GM21825 (cell line): ENCODE measurements around the gene SMIM35.

ENCODE experiments used
- ATAC-seq: cut with Tn5 transposase; IDR thresholded peaks from one replicate; pipeline ENCODE4 v1.9.1; 2021; ENCODE audit warnings: mild to moderate bottlenecking, moderate library complexity; ENCODE audit not compliant: unreplicated experiment

SMIM35 gene

DNA sequence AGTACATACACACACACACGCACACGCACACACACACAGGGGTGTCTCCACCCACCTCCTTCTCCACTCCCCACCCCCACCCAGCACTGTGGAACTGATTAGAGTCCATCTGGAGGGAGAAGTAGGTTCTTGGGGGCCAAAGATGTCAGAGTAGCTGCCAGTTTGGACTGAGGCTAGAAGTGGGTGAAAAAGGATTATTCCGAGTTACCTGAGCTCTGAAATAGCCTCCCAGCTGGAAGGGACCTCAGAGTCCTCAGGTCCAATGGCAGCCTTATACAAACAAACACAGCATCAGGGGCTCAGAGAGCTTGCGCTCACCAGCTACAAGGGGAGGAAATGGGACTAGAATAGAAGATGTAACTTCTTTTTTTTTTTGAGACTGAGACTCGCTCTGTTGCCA lies 79.7 kb downstream of the SMIM35 start:
- no peak for ATAC-seq

DNA sequence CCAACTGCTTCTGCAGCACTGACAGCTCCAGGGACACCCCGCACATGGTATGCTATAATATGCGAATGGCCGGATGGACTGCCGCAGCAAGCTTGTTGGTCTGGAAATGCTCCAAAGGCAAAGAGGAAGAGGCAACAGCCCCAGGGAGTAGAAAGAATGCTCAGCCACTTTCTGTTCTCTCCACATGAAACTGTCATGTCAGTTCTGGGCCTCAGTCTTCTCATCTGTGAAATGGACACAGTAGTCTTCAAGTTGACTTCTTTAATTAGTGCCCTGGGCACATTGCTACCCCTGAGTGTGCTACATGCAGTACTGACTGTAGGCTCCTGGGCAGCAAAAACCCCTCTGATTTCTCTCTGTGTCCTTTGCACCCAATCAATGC lies 80.6 kb downstream of the SMIM35 start:
- no peak for ATAC-seq

DNA sequence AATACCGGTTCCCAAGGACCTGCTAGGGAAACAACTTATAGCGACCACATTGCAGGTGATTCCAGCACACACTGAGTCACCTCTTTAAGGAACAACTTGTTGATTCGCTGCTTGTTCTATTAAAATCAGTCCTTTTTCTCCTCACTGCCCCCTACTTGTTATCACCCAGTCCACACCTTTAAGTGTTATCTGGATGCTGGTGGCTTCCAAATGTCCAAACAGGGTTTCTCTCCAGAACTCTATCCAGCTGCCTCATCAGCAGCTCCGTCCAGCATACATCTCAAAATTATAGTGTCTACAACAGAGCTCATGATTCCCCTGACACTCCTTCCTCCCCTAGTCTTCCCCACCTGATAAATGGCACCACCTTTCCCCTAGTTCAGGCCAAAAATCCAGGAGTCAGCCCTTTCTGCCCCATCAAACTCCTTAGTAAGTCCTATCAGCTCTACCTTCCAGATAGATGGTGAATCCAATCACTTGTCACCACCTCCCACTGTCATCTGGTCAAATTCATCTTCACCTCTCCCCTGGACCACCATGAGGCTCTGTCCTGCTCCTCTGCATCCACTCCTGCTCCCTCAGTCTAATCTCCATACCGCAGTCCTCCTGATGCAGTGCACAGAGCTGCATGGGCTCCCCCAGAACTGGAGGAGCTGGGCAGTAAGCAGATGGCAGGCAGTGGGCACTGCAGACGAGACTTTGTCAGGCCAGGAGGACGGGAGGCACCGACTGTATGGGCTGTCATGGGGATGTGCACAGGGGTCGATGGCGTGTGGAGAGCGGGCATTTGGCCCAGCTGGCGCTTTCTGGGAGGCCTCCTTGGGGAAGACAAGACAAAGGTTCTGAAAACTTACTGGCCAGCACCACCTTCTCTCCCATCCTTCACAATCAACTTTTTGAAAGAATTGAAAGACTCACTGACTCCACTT lies 81.3 kb downstream of the SMIM35 start:
- ATAC-seq, result no peak

DNA sequence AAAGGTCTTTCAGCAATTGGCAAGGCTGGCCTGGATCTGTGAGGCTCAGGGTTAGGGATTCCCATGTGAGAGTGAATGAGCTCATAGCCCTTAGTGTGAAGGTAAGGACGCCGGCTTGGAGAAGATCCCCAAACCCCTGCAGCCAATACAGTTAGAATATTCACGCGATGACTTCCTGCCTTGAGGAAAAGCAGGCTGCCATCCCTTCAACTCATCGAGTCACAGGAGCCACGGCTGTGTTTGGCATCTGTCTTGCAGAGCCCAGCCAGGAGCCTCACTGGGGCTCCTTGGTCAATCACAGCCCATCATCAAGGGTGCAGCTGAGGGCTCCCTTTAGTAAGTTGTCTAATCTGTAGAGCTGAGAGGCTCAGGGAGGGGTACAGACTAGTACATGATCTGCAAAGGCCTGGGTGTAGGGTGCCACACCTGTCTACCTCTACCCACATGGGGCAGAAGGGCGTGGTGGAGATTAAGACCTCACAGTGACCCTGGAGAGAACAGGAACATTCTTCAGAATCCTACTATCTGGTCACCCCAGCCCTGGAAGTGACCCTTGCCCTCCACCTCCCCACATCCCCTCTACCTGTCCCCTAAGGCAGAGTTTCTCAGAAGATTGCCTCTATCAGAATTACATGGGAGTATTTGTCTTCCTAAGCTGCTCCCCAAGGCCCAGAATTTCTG lies 82.1 kb downstream of the SMIM35 start:
- ATAC-seq, result no peak

DNA sequence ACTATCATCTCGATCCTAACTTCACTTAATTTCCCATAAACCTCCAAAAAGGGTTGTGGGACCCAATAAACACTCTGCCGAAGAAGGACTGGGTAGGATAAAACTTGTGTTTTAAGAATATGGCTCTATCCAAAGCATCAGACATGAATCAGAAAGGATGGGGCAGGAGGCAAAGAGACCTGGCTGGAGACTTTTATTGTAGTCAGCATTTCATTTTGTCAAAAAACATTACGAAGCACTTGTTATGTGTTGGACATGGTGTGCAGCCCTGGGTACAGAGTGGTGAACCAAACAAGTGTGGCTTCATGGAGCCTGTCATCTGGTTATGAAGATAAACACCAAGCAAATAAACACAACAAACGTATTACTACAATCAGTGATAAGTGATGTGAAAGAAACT lies 83.3 kb downstream of the SMIM35 start:
- ATAC-seq, result no peak

DNA sequence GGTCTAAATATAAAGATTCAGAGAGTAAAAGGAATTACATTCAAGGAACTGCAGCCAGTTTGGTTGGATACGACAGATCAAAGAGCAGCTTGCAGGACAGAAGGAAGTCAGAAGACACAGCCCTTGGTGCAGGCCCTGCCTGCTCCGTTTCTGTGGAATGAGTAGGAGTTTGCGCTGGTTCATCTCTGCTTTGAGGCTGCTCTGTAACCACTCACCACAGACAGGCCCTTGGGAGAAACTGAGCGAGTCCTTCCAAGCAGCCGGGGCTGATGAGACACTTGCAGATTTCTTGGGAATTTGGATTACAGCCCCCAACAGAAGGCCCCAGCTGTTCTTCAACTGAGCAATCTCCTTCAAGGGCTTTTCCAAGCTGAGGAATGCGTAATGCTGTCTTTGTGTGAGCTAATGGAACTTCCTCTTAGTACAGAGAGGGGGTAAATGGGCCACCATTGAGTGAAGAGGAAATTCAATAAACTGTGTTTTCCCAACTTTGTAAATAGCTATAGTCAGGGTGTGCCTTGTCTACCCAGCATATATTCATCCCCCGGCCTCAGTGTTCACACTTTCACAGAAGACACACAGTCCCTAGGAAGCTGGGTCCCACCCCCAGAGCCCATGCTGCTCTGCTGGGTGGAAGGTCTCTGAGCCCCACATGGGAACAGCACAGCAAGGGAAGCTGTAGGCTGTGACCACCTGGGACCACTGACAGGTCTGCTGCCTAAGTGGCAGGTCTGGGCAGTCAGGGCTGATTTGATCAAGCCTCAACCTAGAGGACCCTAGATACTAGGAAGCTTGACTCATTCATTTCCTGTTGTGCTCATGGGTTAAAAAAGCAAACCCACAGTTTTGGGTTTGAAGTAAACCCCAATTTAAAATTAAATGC lies 84.0 kb downstream of the SMIM35 start:
- no peak for ATAC-seq

DNA sequence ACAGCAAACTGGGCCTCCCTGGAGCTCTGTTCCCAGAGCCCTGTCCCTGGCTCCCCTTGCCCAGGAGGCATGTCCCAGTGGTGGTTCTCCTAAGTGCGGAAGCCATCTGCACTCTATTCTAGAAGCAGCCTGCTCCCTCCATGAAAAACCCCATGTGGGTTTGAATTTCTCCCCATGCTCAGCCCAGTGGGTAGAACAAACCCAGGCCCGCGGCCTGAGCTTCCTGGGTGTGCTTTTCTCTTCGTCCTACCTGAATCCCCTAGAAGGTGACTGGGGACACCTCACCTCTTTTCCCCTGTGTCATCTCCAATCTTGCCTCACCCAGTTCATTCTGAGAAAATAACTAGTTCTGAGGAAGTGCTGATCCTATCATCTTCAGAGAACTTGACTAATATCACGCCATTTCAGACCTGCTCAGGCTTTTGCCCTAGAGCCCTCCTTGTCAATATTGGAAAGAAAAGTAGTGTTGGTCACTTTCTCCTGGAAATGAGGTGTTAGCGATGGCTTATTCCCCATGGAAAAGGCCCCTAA lies 84.7 kb downstream of the SMIM35 start:
- ATAC-seq, result no peak

DNA sequence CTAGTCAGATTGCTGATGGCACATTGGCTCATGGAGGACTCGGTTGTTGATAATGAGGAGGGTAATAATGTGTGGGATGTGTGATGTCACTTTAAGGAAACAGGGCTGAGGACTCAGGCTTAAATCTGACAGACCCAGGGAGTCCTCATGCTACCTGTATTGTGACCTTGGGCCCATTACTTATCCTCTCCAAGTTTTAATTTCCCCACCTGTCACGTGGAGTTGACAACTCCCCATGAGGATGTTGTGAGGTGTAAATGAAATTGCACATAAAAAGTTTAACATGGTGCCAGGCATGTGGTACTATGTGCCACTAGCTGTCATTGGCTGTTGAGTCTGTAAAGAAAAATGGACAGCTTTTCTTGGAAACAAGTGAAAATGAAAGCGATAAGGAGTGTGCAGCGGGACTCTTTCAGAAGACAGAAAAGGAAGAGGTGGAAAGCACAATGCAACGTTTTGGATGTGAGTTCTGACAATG lies 85.2 kb downstream of the SMIM35 start:
- no peak for ATAC-seq

DNA sequence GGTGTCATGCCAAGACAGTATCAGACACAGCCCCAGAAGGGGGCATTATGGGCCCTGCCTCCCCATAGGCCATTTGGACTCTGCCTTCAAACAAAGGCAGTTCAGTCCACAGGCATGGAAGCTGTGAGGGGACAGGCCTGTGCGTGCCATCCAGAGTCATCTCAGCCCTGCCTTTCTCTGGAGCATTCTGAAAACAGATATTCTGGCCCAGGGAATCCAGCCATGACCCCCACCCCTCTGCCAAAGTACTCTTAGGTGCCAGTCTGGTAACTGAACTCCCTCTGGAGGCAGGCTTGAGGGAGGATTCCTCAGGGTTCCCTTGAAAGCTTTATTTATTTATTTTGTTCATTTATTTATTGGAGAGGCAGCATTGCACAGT lies 85.9 kb downstream of the SMIM35 start:
- no peak for ATAC-seq

DNA sequence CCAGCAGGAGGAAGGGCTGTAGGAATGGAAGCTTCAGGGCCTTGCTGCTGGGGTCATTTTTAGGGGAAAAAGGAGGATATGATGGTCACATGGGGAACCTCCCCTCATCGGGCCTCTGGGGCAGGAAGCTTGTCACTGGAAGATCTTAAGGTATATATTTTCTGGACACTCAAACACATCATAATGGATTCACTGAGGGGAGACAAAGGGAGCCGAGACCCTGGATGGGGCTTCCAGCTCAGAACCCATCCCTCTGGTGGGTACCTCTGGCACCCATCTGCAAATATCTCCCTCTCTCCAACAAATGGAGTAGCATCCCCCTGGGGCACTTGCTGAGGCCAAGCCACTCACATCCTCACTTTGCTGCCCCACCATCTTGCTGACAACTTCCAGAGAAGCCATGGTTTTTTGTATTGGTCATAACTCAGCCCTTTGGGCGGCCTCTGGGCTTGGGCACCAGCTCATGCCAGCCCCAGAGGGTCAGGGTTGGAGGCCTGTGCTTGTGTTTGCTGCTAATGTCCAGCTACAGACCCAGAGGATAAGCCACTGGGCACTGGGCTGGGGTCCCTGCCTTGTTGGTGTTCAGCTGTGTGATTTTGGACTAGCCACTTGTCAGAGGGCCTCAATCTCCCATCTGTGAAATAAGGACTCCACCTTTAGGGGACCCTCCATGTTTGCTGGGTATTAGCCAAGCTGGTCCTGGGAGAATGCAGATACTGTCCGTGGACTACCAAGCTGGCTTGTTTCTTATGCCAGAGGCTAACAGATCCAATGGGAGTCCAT lies 86.5 kb downstream of the SMIM35 start:
- ATAC-seq, result no peak

DNA sequence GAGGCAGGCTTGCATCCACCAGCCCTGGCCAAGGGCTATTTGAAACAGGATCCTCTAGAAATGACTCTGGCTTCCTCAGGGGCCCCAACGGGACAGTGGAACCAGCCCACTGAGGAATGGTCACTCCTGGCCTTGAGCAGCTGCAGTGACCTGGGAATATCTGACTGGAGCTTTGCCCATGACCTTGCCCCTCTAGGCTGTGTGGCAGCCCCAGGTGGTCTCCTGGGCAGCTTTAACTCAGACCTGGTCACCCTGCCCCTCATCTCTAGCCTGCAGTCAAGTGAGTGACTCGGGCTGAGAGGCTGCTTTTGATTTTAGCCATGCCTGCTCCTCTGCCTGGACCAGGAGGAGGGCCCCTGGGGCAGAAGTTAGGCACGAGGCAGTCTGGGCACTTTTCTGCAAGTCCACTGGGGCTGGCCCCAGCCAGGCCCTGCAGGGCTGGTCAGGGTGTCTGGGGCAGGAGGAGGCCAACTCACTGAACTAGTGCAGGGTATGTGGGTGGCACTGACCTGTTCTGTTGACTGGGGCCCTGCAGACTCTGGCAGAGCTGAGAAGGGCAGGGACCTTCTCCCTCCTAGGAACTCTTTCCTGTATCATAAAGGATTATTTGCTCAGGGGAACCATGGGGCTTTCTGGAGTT lies 87.3 kb downstream of the SMIM35 start:
- no peak for ATAC-seq

DNA sequence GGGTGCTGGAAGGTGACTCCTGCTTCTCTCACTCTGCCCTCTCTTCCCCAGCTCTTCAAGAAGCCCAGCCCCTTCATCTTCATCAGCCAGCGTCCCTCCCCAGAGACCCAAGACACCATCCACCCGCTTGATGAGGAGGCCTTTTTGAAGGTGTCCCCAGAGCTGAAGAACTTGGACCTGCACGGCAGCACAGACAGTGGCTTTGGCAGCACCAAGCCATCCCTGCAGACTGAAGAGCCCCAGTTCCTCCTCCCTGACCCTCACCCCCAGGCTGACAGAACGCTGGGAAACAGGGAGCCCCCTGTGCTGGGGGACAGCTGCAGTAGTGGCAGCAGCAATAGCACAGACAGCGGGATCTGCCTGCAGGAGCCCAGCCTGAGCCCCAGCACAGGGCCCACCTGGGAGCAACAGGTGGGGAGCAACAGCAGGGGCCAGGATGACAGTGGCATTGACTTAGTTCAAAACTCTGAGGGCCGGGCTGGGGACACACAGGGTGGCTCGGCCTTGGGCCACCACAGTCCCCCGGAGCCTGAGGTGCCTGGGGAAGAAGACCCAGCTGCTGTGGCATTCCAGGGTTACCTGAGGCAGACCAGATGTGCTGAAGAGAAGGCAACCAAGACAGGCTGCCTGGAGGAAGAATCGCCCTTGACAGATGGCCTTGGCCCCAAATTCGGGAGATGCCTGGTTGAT lies 88.0 kb downstream of the SMIM35 start:
- ATAC-seq, result no peak

DNA sequence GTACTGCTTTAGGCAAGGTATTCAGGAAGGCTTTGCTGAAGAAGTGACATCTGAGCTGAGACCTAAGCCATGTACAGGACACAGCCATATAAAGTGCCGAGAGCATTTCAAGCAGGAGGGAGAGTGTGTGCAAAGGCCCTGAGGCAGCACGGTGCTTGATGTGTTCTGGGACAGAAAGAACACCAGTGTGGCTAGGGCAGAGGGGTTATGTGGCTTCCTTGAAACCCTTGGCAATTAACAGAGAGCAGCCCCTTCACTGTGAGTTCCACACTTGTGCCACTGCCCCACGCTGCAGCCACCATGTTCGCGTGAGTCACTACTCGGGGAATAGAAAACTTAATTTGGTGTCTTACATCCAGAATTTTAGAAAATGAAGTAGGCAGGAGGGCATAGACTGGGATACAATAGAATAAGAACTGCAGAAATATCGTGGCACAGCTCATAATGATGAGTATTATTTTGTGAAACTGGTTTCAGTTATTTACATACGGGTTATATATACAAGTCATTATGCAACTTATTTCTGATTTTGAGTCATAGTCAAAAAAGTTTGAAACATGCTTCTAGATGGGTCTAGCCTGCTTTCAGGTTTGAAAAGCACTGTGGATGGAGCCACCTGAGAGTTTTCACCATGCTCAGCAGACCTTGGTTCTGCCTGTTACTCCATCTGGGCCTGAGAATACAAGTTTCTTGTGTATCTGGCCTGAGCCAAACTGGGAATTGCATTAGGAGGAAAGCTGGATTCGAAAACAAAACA lies 88.8 kb downstream of the SMIM35 start:
- ATAC-seq, result peak; percentile 49

DNA sequence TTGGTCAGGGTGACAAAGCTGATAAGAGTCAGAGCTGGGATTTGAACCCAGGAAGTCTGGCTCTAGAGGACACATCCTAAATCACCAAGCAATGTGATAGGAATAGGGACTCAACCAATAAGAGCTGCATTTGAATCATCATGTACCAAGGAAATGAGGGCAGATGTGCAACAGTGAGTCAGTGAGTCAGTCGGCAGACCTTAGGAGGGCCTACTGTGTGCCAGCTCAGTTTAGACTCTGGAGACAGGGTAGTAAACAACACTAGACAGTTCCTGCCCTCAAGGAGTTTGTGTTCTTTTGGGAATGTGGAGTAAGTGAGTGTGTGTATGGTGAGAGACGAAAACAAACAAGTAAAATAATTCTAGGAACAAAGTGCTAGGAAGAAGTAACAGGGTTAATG lies 89.4 kb downstream of the SMIM35 start:
- no peak for ATAC-seq

DNA sequence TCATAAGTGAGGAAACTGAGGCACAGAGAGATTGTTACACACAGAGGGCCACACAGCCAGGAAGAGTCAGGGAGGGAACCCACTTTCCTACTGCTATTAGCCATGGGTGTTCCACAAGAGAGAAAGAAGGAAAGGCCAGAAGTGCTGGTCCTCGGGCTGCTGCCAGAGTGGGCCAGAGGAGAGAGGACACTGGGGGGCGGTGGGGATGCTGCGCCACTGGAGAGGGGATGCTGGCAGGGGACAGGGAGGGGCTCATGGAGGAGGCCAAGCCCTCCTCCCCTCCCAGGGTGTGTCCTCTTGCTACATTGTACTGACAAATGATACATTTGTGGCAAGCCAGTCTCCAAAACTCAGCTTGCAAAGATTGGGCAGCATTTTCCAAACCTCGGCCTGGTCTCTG lies 90.7 kb downstream of the SMIM35 start:
- ATAC-seq, result no peak

DNA sequence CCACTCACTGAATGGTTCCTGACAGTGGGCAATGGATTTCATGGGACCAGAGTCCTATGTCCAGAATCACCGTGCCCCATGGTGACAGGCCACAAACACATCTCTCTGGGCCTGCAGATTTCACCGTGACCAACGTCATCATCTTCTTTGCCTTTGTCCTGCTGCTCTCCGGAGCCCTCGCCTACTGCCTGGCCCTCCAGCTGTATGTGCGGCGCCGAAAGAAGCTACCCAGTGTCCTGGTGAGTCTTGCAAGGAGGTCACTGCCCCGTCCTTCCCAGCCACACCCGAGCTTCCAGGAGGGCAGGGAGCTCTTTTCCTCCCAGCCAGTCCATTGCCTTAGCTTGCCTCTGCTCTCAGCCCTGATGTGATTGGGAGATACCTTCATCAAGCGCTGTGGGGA lies 91.3 kb downstream of the SMIM35 start:
- no peak for ATAC-seq

DNA sequence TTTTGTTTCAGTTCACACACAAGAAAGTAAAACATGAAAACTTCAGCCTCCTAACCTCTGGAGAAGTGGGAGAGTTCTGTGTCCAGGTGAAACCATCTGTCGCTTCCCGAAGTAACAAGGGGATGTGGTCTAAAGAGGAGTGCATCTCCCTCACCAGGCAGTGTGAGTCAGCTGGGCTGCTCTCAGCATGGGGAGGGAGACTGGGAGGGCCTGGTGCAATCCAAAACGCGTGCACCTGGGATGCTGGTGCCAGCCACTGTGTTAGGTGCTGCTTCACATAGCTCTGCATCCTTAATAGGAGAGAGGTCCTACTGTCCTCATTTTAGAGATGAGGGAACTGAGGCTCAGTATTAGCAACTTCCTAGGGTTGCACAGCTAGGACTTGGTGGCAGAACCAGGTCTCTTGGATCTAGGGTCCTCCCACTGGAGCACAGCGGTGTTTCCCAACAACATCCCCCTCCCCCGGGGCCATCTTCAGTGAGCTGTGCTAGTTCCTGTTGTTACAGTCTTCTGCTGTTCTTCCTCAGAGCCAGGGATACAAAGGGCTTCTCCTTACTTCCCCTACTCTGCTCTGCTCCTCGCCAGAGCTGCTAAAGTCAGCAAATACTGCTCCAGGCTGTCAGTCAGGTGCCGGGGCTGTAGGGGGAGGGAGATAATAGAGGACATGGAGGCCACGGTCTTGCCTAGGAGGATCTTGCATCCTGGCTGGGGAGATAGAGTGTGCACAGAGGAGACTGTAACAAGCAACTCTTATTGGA lies 92.6 kb downstream of the SMIM35 start:
- no peak for ATAC-seq

DNA sequence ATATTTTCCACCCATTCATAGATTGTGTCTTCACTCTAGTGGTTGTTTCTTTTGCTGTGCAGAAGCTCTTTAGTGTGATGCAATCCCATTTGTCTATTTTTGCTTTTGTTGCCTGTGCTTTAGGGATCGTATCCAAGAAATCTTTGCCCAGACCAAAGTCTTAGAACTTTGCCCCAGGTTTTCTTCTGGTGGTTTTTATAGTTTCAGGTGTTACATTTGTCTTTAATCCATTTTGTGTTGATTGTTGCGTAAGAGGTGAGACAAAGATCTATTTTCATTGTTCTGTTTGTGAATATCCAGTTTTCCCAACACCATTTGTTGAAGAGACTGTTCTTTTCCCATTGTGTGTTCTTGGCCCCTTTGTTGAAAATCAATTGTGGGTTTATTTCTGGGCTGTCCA lies 94.1 kb downstream of the SMIM35 start:
- ATAC-seq, result no peak
